WTC11 (cell line): ENCODE data around the gene RPL13. TPM values are rescaled to one million over a fixed set of nuclear protein-coding genes. Genes with fewer than 3 reads are reported as not detected.

Experiments used
- ATAC-seq: fragments of 200-7000 bp; cut with Tn5 transposase; 2 replicates; pipeline ENCODE4 v1.10.0; 2021; ENCODE audit warnings: mild to moderate bottlenecking, moderate library complexity
- CTCF ChIA-PET: fragments of 300-600 bp; sonication (Branson Sonifier 250); formaldehyde crosslinking; loops from one replicate; lab custom pipeline; 2021; ENCODE audit warnings: antibody characterized with exemption; lab: Charles Lee
- POLR2A ChIA-PET: fragments of 350-600 bp; sonication (Branson Sonifier 250); formaldehyde crosslinking; loops from one replicate; lab custom pipeline; 2021; ENCODE audit warnings: antibody characterized with exemption; lab: Charles Lee
- DNase-seq: peaks from one replicate; pipeline ENCODE4 v3.0.0; 2021; ENCODE audit warnings: low spot score
- H3K27ac Mint-ChIP-seq: 2 replicates; pipeline ENCODE4 v1.8.0; 2021; ENCODE audit warnings: mixed read lengths
- H3K27me3 Mint-ChIP-seq: 2 replicates; pipeline ENCODE4 v1.8.0; 2021; ENCODE audit warnings: low read depth, mild to moderate bottlenecking, moderate library complexity, mixed read lengths
- H3K36me3 Mint-ChIP-seq: 2 replicates; pipeline ENCODE4 v1.8.0; 2021; ENCODE audit warnings: mixed read lengths
- H3K4me1 Mint-ChIP-seq: 2 replicates; pipeline ENCODE4 v1.8.0; 2022; ENCODE audit warnings: mixed read lengths
- H3K4me3 Mint-ChIP-seq: 2 replicates; pipeline ENCODE4 v1.8.0; 2021; ENCODE audit warnings: mild to moderate bottlenecking, moderate library complexity, mixed read lengths
- H3K9me3 Mint-ChIP-seq: 2 replicates; pipeline ENCODE4 v1.8.0; 2021; ENCODE audit warnings: mixed read lengths
- ELF4 ChIP-seq: sonication (generic); formaldehyde crosslinking; IDR thresholded peaks from 2 replicates; pipeline ENCODE4 v1.8.1; 2022; ENCODE audit warnings: low read depth, mild to moderate bottlenecking, moderate library complexity, missing genetic modification reagents
- ETV6 ChIP-seq: sonication (generic); formaldehyde crosslinking; IDR thresholded peaks from 2 replicates; pipeline ENCODE4 v1.8.1; 2022; ENCODE audit warnings: mild to moderate bottlenecking, missing genetic modification reagents
- FOXP4 ChIP-seq: sonication (generic); formaldehyde crosslinking; IDR thresholded peaks from 2 replicates; pipeline ENCODE4 v1.8.0; 2022; ENCODE audit warnings: mild to moderate bottlenecking, missing genetic modification reagents
- MAX ChIP-seq: sonication (generic); formaldehyde crosslinking; IDR thresholded peaks from 2 replicates; pipeline ENCODE4 v1.8.0; 2022; ENCODE audit warnings: mild to moderate bottlenecking, missing genetic modification reagents
- NFATC4 ChIP-seq: fragments of 250-450 bp; sonication (Bioruptor Pico); IDR thresholded peaks from 2 replicates; pipeline ENCODE4 v1.9.0; 2021; ENCODE audit warnings: mild to moderate bottlenecking
- RORB ChIP-seq: fragments of 250-450 bp; sonication (Bioruptor Pico); IDR thresholded peaks from 2 replicates; pipeline ENCODE4 v1.9.0; 2021; ENCODE audit warnings: mild to moderate bottlenecking
- SMAD3 ChIP-seq: sonication (generic); formaldehyde crosslinking; IDR thresholded peaks from 2 replicates; pipeline ENCODE4 v1.8.0; 2022; ENCODE audit warnings: missing genetic modification reagents, mild to moderate bottlenecking, borderline replicate concordance
- SOX15 ChIP-seq: fragments of 250-450 bp; sonication (Bioruptor Pico); IDR thresholded peaks from 2 replicates; pipeline ENCODE4 v1.9.0; 2021; ENCODE audit warnings: mild to moderate bottlenecking
- TEAD4 ChIP-seq: sonication (generic); formaldehyde crosslinking; IDR thresholded peaks from 2 replicates; pipeline ENCODE4 v1.8.0; 2022; ENCODE audit warnings: mild to moderate bottlenecking, missing genetic modification reagents
- USF2 ChIP-seq: sonication (generic); formaldehyde crosslinking; IDR thresholded peaks from 2 replicates; pipeline ENCODE4 v1.8.1; 2023; ENCODE audit warnings: mild to moderate bottlenecking, missing genetic modification reagents, moderate library complexity
- ZNF219 ChIP-seq: sonication (generic); formaldehyde crosslinking; IDR thresholded peaks from 2 replicates; pipeline ENCODE4 v1.8.0; 2023; ENCODE audit warnings: missing genetic modification reagents, mild to moderate bottlenecking, borderline replicate concordance
- ZNF416 ChIP-seq: fragments of 250-450 bp; sonication (Bioruptor Pico); IDR thresholded peaks from 2 replicates; pipeline ENCODE4 v1.9.0; 2021; ENCODE audit warnings: mild to moderate bottlenecking, inconsistent platforms
- ZNF671 ChIP-seq: fragments of 250-450 bp; sonication (Bioruptor Pico); IDR thresholded peaks from 2 replicates; pipeline ENCODE4 v1.8.0; 2021; ENCODE audit warnings: mild to moderate bottlenecking
- total RNA-seq: library from RNA; stranded (reverse); gene quantifications from 3 replicates; pipeline ENCODE4 v1.2.3, GENCODE V29; 2021
- TF ChIP-seq, protein P1 (sequence below): sonication (generic); formaldehyde crosslinking; IDR thresholded peaks from 2 replicates; pipeline ENCODE4 v1.8.0; 2022; ENCODE audit warnings: mild to moderate bottlenecking, missing genetic modification reagents
- TF ChIP-seq, protein P2 (sequence below): sonication (generic); formaldehyde crosslinking; IDR thresholded peaks from 2 replicates; pipeline ENCODE4 v1.8.0; 2022; ENCODE audit warnings: missing genetic modification reagents
- TF ChIP-seq, protein P3 (sequence below): sonication (generic); formaldehyde crosslinking; conservative IDR thresholded peaks from 2 replicates; pipeline ENCODE4 v1.8.1; 2023; ENCODE audit warnings: mild to moderate bottlenecking, low read depth, missing genetic modification reagents, moderate library complexity
- TF ChIP-seq, protein P4 (sequence below): fragments of 250-450 bp; sonication (Bioruptor Pico); IDR thresholded peaks from 2 replicates; pipeline ENCODE4 v1.9.0; 2021; ENCODE audit warnings: mild to moderate bottlenecking, borderline replicate concordance

The RPL13 gene
- total RNA-seq, 1 experiment from 2014 or later = 2,631 TPM

DNA sequence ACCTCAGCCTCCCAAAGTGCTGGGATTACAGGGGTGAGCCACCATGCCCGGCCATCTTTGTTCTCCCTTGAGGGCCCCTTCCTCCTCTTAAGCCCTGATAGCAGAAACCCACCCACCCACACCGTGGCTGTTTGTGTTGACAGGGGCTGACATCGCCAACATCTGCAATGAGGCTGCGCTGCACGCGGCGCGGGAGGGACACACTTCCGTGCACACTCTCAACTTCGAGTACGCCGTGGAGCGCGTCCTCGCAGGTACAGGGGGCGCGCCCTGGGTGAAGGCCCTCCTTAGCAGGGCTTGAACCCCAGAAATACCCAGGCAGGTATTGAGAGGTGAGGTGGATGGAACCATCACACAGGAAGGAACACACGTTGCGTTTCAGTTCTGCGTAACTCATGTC lies 12.6 kb upstream of the RPL13 start:
- TF ChIP-seq NFATC4 (CRISPR knock-in tag) = no peak
- no peak for TF ChIP-seq ZNF416 (CRISPR knock-in tag)
- TF ChIP-seq, protein P1, sequence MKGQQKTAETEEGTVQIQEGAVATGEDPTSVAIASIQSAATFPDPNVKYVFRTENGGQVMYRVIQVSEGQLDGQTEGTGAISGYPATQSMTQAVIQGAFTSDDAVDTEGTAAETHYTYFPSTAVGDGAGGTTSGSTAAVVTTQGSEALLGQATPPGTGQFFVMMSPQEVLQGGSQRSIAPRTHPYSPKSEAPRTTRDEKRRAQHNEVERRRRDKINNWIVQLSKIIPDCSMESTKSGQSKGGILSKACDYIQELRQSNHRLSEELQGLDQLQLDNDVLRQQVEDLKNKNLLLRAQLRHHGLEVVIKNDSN = no peak
- TF ChIP-seq TEAD4 = no peak
- no peak for TF ChIP-seq RORB (CRISPR knock-in tag)
- TF ChIP-seq SMAD3 (CRISPR knock-in tag) = no peak
- TF ChIP-seq ZNF671 (CRISPR knock-in tag) = no peak
- TF ChIP-seq MAX (CRISPR knock-in tag) = no peak
- no peak for TF ChIP-seq ETV6 (CRISPR knock-in tag)
- TF ChIP-seq ELF4 (CRISPR knock-in tag) = no peak
- no peak for TF ChIP-seq FOXP4 (CRISPR knock-in tag)
- no peak for TF ChIP-seq USF2 (CRISPR knock-in tag)
- TF ChIP-seq SOX15 (CRISPR knock-in tag) = no peak
- TF ChIP-seq, protein P2, sequence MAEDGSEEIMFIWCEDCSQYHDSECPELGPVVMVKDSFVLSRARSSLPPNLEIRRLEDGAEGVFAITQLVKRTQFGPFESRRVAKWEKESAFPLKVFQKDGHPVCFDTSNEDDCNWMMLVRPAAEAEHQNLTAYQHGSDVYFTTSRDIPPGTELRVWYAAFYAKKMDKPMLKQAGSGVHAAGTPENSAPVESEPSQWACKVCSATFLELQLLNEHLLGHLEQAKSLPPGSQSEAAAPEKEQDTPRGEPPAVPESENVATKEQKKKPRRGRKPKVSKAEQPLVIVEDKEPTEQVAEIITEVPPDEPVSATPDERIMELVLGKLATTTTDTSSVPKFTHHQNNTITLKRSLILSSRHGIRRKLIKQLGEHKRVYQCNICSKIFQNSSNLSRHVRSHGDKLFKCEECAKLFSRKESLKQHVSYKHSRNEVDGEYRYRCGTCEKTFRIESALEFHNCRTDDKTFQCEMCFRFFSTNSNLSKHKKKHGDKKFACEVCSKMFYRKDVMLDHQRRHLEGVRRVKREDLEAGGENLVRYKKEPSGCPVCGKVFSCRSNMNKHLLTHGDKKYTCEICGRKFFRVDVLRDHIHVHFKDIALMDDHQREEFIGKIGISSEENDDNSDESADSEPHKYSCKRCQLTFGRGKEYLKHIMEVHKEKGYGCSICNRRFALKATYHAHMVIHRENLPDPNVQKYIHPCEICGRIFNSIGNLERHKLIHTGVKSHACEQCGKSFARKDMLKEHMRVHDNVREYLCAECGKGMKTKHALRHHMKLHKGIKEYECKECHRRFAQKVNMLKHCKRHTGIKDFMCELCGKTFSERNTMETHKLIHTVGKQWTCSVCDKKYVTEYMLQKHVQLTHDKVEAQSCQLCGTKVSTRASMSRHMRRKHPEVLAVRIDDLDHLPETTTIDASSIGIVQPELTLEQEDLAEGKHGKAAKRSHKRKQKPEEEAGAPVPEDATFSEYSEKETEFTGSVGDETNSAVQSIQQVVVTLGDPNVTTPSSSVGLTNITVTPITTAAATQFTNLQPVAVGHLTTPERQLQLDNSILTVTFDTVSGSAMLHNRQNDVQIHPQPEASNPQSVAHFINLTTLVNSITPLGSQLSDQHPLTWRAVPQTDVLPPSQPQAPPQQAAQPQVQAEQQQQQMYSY (CRISPR knock-in tag) = no peak
- no peak for TF ChIP-seq ZNF219
- TF ChIP-seq, protein P3, sequence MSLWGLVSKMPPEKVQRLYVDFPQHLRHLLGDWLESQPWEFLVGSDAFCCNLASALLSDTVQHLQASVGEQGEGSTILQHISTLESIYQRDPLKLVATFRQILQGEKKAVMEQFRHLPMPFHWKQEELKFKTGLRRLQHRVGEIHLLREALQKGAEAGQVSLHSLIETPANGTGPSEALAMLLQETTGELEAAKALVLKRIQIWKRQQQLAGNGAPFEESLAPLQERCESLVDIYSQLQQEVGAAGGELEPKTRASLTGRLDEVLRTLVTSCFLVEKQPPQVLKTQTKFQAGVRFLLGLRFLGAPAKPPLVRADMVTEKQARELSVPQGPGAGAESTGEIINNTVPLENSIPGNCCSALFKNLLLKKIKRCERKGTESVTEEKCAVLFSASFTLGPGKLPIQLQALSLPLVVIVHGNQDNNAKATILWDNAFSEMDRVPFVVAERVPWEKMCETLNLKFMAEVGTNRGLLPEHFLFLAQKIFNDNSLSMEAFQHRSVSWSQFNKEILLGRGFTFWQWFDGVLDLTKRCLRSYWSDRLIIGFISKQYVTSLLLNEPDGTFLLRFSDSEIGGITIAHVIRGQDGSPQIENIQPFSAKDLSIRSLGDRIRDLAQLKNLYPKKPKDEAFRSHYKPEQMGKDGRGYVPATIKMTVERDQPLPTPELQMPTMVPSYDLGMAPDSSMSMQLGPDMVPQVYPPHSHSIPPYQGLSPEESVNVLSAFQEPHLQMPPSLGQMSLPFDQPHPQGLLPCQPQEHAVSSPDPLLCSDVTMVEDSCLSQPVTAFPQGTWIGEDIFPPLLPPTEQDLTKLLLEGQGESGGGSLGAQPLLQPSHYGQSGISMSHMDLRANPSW = no peak
- TF ChIP-seq, protein P4, sequence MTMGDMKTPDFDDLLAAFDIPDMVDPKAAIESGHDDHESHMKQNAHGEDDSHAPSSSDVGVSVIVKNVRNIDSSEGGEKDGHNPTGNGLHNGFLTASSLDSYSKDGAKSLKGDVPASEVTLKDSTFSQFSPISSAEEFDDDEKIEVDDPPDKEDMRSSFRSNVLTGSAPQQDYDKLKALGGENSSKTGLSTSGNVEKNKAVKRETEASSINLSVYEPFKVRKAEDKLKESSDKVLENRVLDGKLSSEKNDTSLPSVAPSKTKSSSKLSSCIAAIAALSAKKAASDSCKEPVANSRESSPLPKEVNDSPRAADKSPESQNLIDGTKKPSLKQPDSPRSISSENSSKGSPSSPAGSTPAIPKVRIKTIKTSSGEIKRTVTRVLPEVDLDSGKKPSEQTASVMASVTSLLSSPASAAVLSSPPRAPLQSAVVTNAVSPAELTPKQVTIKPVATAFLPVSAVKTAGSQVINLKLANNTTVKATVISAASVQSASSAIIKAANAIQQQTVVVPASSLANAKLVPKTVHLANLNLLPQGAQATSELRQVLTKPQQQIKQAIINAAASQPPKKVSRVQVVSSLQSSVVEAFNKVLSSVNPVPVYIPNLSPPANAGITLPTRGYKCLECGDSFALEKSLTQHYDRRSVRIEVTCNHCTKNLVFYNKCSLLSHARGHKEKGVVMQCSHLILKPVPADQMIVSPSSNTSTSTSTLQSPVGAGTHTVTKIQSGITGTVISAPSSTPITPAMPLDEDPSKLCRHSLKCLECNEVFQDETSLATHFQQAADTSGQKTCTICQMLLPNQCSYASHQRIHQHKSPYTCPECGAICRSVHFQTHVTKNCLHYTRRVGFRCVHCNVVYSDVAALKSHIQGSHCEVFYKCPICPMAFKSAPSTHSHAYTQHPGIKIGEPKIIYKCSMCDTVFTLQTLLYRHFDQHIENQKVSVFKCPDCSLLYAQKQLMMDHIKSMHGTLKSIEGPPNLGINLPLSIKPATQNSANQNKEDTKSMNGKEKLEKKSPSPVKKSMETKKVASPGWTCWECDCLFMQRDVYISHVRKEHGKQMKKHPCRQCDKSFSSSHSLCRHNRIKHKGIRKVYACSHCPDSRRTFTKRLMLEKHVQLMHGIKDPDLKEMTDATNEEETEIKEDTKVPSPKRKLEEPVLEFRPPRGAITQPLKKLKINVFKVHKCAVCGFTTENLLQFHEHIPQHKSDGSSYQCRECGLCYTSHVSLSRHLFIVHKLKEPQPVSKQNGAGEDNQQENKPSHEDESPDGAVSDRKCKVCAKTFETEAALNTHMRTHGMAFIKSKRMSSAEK (CRISPR knock-in tag) = no peak
- Mint-ChIP-seq H3K4me3 (no peak overlapping the region), H3K36me3 (peaks cover 48% of the 10 kb centered on the region), H3K4me1 (no peaks in the 10 kb centered on the region), H3K27me3 (no peaks in the 10 kb centered on the region), H3K27ac (0 out of 2 replicates have a peak overlapping the region, but pooled peaks have one; percentile 53), H3K9me3 (no peaks in the 10 kb centered on the region)
- ChIA-PET POLR2A (no interaction called here), CTCF (no interaction called here)
- DNase-seq (no peak), ATAC-seq (no peak)
